Adipocyte (in vitro differentiated cells): ENCODE results near the gene OTOGL.

Experiments
- DNase-seq: peaks from one replicate; pipeline ENCODE4 v3.0.0-alpha.2; 2015; ENCODE audit warnings: low read depth
- H3K27me3 ChIP-seq: replicated peaks from 2 replicates; pipeline ENCODE4 v1.7.0; 2013; ENCODE audit warnings: mild to moderate bottlenecking, low read length, moderate library complexity; ENCODE audit not compliant: control insufficient read depth, insufficient read depth
- H3K36me3 ChIP-seq: 2 replicates; pipeline ENCODE4 v1.7.0; 2013; ENCODE audit warnings: low read length, mild to moderate bottlenecking, moderate library complexity; ENCODE audit not compliant: control insufficient read depth, insufficient read depth, severe bottlenecking
- H3K4me1 ChIP-seq: 2 replicates; pipeline ENCODE4 v1.7.0; 2013; ENCODE audit warnings: mild to moderate bottlenecking, low read length, moderate library complexity; ENCODE audit not compliant: control insufficient read depth, insufficient read depth
- H3K4me3 ChIP-seq: 2 replicates; pipeline ENCODE4 v1.7.0; 2013; ENCODE audit warnings: mild to moderate bottlenecking, low read length, moderate library complexity
- H3K9ac ChIP-seq: 2 replicates; pipeline ENCODE4 v1.7.0; 2013; ENCODE audit warnings: mild to moderate bottlenecking, low read length, moderate library complexity
- H3K9me3 ChIP-seq: 2 replicates; pipeline ENCODE4 v1.7.0; 2013; ENCODE audit warnings: mild to moderate bottlenecking, low read length, moderate library complexity; ENCODE audit not compliant: control insufficient read depth

Gene OTOGL

GRCh38 chr12:80166751-80167150, 67.4 kb downstream of the OTOGL start:
- H3K27me3 ChIP-seq, result no peaks in the 10 kb centered on the region
- H3K36me3 ChIP-seq, result no peaks in the 10 kb centered on the region
- no peak overlapping the region for H3K4me3 ChIP-seq
- no peak overlapping the region for H3K9ac ChIP-seq
- H3K4me1 ChIP-seq, result peaks cover 2% of the 10 kb centered on the region
- DNase-seq, result no peak
- H3K9me3 ChIP-seq, result no peaks in the 10 kb centered on the region

GRCh38 chr12:80168936-80169335, 69.6 kb downstream of the OTOGL start:
- Histone ChIP-seq H3K4me1 (no peaks in the 10 kb centered on the region), H3K4me3 (no peak overlapping the region), H3K27me3 (no peaks in the 10 kb centered on the region), H3K36me3 (no peaks in the 10 kb centered on the region), H3K9me3 (no peaks in the 10 kb centered on the region), H3K9ac (no peak overlapping the region)
- DNase-seq, result no peak

GRCh38 chr12:80170915-80171314, 71.6 kb downstream of the OTOGL start:
- Histone ChIP-seq H3K36me3 (no peaks in the 10 kb centered on the region), H3K9me3 (no peaks in the 10 kb centered on the region), H3K4me3 (no peak overlapping the region), H3K9ac (no peak overlapping the region), H3K27me3 (no peaks in the 10 kb centered on the region), H3K4me1 (no peaks in the 10 kb centered on the region)
- DNase-seq, result no peak

DNA sequence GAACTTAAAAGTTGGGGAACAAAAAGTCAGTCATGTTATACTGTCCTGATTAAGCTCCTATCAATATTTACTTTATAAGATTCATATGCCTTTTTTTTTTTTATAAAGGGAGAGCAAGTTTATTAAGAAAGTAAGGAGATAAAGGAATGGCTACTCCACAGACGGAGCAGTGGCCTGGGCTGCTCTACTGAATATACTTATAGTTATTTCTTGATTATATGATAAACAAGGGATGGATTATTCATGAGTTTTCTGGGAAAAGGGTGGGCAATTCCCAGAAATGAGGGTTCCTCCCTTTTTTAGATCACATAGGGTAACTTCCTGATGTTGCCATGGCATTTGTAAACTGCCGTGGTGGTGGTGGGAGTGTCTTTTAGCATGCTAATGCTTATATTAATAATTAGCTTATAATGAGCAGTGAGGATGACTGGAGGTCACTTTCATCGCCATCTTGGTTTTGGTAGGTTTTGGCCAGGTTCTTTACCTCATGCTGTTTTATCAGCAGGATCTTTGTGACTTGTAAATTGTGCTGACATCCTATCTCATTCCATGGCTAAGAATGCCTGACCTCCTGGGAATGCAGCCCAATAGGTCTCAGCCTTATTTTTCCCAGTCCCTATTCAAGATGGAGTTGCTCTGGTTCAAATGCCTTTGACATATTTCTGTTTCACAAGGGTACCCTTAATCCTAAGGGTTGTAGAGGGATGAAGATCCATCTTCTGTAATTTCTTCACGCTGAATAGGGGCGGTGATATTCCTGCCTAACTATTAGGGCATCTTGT, 73.9 kb downstream of the OTOGL start:
- H3K4me1 ChIP-seq, result no peaks in the 10 kb centered on the region
- H3K27me3 ChIP-seq, result no peaks in the 10 kb centered on the region
- H3K36me3 ChIP-seq, result no peaks in the 10 kb centered on the region
- no peak for DNase-seq
- no peak overlapping the region for H3K9ac ChIP-seq
- H3K9me3 ChIP-seq, result no peaks in the 10 kb centered on the region
- H3K4me3 ChIP-seq, result no peak overlapping the region

DNA sequence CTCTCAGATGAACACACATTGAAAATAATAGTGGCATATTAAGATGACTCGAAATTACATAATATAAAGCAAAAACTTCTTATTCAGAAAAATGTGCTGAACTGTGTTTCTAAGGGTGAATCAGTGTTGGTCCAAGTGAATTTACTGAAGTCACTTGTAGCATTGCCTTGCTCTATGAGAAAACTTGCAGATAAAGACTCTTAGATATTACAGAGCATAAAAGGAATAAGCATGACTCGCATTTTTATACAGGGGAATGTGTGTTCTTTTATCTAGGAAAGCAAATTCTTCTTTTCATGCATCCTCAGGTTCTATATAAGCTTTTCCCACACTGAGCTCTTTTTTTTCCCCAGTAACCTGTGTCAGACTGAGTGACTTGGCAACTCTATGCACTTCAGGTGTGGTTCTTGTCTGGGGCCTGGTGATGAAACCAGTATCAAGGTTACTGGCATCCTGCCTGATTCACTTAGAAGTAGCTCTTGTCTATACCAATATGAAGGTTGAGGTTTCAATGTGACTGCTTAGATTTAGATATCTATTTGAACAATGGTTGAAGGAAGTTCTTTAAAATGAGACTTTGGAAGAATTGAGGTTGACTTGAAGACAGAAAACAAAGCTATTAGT, 76.1 kb downstream of the OTOGL start:
- Histone ChIP-seq H3K4me1 (no peaks in the 10 kb centered on the region), H3K36me3 (no peaks in the 10 kb centered on the region), H3K9ac (no peak overlapping the region), H3K4me3 (no peak overlapping the region), H3K9me3 (no peaks in the 10 kb centered on the region), H3K27me3 (no peaks in the 10 kb centered on the region)
- no peak for DNase-seq

GRCh38 chr12:80176706-80177105, 77.4 kb downstream of the OTOGL start:
- no peaks in the 10 kb centered on the region for H3K9me3 ChIP-seq
- H3K4me1 ChIP-seq, result no peaks in the 10 kb centered on the region
- H3K9ac ChIP-seq, result no peak overlapping the region
- no peak for DNase-seq
- no peaks in the 10 kb centered on the region for H3K27me3 ChIP-seq
- no peaks in the 10 kb centered on the region for H3K36me3 ChIP-seq
- no peak overlapping the region for H3K4me3 ChIP-seq

- H3K9ac ChIP-seq, result no peak overlapping the region
These were observed 79.5 kb downstream of the OTOGL start for GRCh38 chr12:80178846-80179245.

DNA sequence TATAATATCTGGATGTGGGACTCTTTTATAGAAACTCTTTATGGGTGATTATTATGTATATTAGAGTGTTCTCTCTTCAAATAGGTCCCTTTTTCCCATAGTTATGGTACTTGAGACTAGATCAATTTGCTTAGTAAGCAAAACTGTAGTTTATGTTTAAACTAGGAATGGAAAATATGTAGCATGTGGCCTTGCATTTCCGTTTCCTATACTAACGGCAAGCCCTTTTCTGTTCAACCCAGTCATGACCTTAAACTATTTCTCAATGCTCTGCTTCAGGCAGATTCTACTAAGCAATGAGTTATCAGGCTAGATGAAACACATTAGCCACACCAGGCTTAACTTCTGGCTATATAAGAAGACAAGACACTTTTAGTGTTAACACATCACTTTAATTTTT, 84.6 kb downstream of the OTOGL start:
- no peak overlapping the region for H3K4me3 ChIP-seq
- no peaks in the 10 kb centered on the region for H3K27me3 ChIP-seq
- H3K9ac ChIP-seq, result no peak overlapping the region
- H3K4me1 ChIP-seq, result peaks cover 13% of the 10 kb centered on the region
- DNase-seq, result peak; percentile 77
- no peaks in the 10 kb centered on the region for H3K36me3 ChIP-seq
- no peaks in the 10 kb centered on the region for H3K9me3 ChIP-seq

More at GRCh38 chr12:80178846-80179245, 79.5 kb downstream of the OTOGL start:
- DNase-seq, result no peak
- Histone ChIP-seq H3K27me3 (no peaks in the 10 kb centered on the region), H3K4me1 (no peaks in the 10 kb centered on the region), H3K36me3 (no peaks in the 10 kb centered on the region), H3K9me3 (no peaks in the 10 kb centered on the region), H3K4me3 (no peak overlapping the region)

DNA sequence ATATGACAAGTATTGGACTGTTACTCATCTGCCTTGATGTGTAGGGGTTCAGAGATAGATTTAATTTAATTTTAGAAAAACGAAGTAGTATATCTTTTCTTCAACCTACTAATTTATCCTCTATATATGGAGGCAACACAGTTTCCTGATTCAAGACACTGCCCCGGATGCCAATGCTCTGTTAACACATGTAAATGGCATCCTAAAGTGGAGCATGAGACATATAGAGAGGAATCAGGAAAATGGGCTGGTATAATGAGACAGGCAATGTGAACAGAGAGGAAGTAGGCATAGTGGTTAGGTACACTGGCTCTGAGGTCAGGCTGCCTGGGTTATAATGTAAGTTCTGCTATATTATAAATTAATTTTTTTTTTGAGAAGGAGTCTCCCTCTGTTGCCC, 85.6 kb downstream of the OTOGL start:
- Histone ChIP-seq H3K27me3 (no peaks in the 10 kb centered on the region), H3K9me3 (no peaks in the 10 kb centered on the region), H3K4me3 (no peak overlapping the region), H3K9ac (no peak overlapping the region), H3K4me1 (peaks cover 20% of the 10 kb centered on the region), H3K36me3 (no peaks in the 10 kb centered on the region)
- no peak for DNase-seq

DNA sequence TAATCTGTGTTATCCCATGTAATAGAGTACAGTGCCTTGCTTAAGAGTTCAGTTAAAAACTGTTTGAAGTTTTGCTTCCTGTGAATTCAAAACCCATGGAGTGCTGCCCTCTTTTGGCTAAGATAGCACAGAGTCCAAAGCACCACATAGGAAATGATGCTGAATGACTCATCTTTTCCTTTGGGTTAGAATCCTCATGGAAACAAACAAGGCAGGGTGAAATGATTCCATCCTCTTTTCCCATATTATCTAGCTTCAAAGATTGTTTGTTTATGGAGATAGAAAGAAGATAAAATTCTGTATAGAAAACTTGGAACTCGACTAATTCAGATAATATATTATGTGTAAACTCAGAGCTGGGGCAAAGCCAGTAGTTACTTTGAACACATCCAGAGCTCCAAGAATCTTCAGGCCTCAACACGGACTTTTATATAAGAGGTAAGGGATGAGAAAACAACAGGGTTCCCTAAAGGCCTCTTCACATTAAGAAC, 87.4 kb downstream of the OTOGL start:
- Histone ChIP-seq H3K36me3 (no peaks in the 10 kb centered on the region), H3K27me3 (no peaks in the 10 kb centered on the region), H3K4me1 (peaks cover 23% of the 10 kb centered on the region), H3K9ac (peak overlapping the region; percentile 78), H3K4me3 (peak overlapping the region; percentile 42), H3K9me3 (no peaks in the 10 kb centered on the region)
- peak; percentile 98 for DNase-seq

- H3K36me3 ChIP-seq, result no peaks in the 10 kb centered on the region
- H3K4me3 ChIP-seq, result no peak overlapping the region
- no peak overlapping the region for H3K9ac ChIP-seq
- no peaks in the 10 kb centered on the region for H3K27me3 ChIP-seq
- H3K4me1 ChIP-seq, result peaks cover 23% of the 10 kb centered on the region
- peak; percentile 52 for DNase-seq
- no peaks in the 10 kb centered on the region for H3K9me3 ChIP-seq
These were observed 88.3 kb downstream of the OTOGL start for GRCh38 chr12:80187660-80188090.
